ENCODE measurements around the gene TRIM17. TPM values are rescaled to one million over a fixed set of nuclear protein-coding genes. Genes with fewer than 3 reads are reported as not detected.

TRIM17 gene
- polyA plus RNA-seq, 1 donor (not counting 4 experiments of a cell fraction or from before 2014, with no cell fraction given), result 0.24 TPM

- no peak overlapping the region for H3K27ac ChIP-seq (ENCODE audit: control insufficient read depth, insufficient read depth, low read length)
- no peak overlapping the region for H2AFZ ChIP-seq (ENCODE audit: control insufficient read depth, low read length)
- H3K4me2 ChIP-seq (ENCODE audit: control insufficient read depth, extremely low read depth, insufficient read depth, low read depth, low read length), result no peak overlapping the region
- no peaks in the 10 kb centered on the region for H3K9me3 ChIP-seq (ENCODE audit: control insufficient read depth, low read depth, low read length)
- peaks cover 67% of the 10 kb centered on the region for H3K79me2 ChIP-seq (ENCODE audit: control insufficient read depth, insufficient read depth, low read length)
- no peak overlapping the region for H3K4me3 ChIP-seq (ENCODE audit: control insufficient read depth in 2 of 3, extremely low read depth in 1 of 3, insufficient read depth in 2 of 3, low read depth in 1 of 3, low read length in 3 of 3)
- DNase-seq (ENCODE audit: low read depth, low spot score) (no peak), FAIRE-seq (no peak)
- no peaks in the 10 kb centered on the region for H3K27me3 ChIP-seq (ENCODE audit: control insufficient read depth, extremely low read depth, insufficient read depth, low read length)
- H4K20me1 ChIP-seq (ENCODE audit: control insufficient read depth, extremely low read depth, insufficient read depth, low read length), result peaks cover 39% of the 10 kb centered on the region
- dilution Hi-C loops (cut with MboI; ENCODE audit: extremely low pct_ligation_motif_present, low sequenced_read_pairs), result no loop called here
- TF ChIP-seq CTCF (optimal IDR thresholded peaks at IDR 0.05 in 1 of 3, IDR thresholded peaks at IDR 0.05 in 1 of 3, conservative IDR thresholded peaks at IDR 0.05 in 1 of 3; ENCODE audit: extremely low read depth in 1 of 3, insufficient read depth in 2 of 3, low read length in 3 of 3) (no peak), EZH2 (IDR thresholded peaks at IDR 0.05; ENCODE audit: low read length) (no peak)
- peaks cover 4% of the 10 kb centered on the region for H3K9me1 ChIP-seq (ENCODE audit: control insufficient read depth, extremely low read depth, insufficient read depth, low read length)
- no peak overlapping the region for H3K9ac ChIP-seq (ENCODE audit: control insufficient read depth, extremely low read depth, insufficient read depth, low read length)
- peaks cover 30% of the 10 kb centered on the region for H3K4me1 ChIP-seq (ENCODE audit: control insufficient read depth, extremely low read depth, insufficient read depth, low read length)
- H3K36me3 ChIP-seq (ENCODE audit: control insufficient read depth in 2 of 2, extremely low read depth in 1 of 2, insufficient read depth in 2 of 2, low read length in 2 of 2), result peaks cover 38 to 51% of the 10 kb centered on the region in 2 experiments
Observed at GRCh38 chr1:228400692-228401454, 15.8 kb downstream of the TRIM17 start.

GRCh38 chr1:228400237-228400651, 16.4 kb downstream of the TRIM17 start:
- Histone ChIP-seq H3K9ac (ENCODE audit: control insufficient read depth, extremely low read depth, insufficient read depth, low read length) (no peak overlapping the region), H4K20me1 (ENCODE audit: control insufficient read depth, extremely low read depth, insufficient read depth, low read length) (peaks cover 37% of the 10 kb centered on the region), H3K4me3 (ENCODE audit: control insufficient read depth in 2 of 3, extremely low read depth in 1 of 3, insufficient read depth in 2 of 3, low read depth in 1 of 3, low read length in 3 of 3) (no peak overlapping the region), H3K36me3 (ENCODE audit: control insufficient read depth in 2 of 2, extremely low read depth in 1 of 2, insufficient read depth in 2 of 2, low read length in 2 of 2) (peaks cover 40 to 54% of the 10 kb centered on the region in 2 experiments), H3K4me2 (ENCODE audit: control insufficient read depth, extremely low read depth, insufficient read depth, low read depth, low read length) (no peak overlapping the region), H3K9me3 (ENCODE audit: control insufficient read depth, low read depth, low read length) (no peaks in the 10 kb centered on the region), H3K27me3 (ENCODE audit: control insufficient read depth, extremely low read depth, insufficient read depth, low read length) (no peaks in the 10 kb centered on the region), H3K79me2 (ENCODE audit: control insufficient read depth, insufficient read depth, low read length) (peaks cover 60% of the 10 kb centered on the region), H3K27ac (ENCODE audit: control insufficient read depth, insufficient read depth, low read length) (no peak overlapping the region), H3K4me1 (ENCODE audit: control insufficient read depth, extremely low read depth, insufficient read depth, low read length) (peaks cover 30% of the 10 kb centered on the region), H3K9me1 (ENCODE audit: control insufficient read depth, extremely low read depth, insufficient read depth, low read length) (peaks cover 4% of the 10 kb centered on the region), H2AFZ (ENCODE audit: control insufficient read depth, low read length) (no peak overlapping the region)
- no peak for DNase-seq (ENCODE audit: low read depth, low spot score)
- dilution Hi-C loops (cut with MboI; ENCODE audit: extremely low pct_ligation_motif_present, low sequenced_read_pairs), result no loop called here
- FAIRE-seq, result no peak
- TF ChIP-seq EZH2 (IDR thresholded peaks at IDR 0.05; ENCODE audit: low read length), result no peak
- TF ChIP-seq CTCF (optimal IDR thresholded peaks at IDR 0.05 in 1 of 3, IDR thresholded peaks at IDR 0.05 in 1 of 3, conservative IDR thresholded peaks at IDR 0.05 in 1 of 3; ENCODE audit: extremely low read depth in 1 of 3, insufficient read depth in 2 of 3, low read length in 3 of 3), result no peak
